ENCODE data around the gene CGRRF1.

CGRRF1 gene

GRCh38 chr14:54550514-54550913 is 40.8 kb downstream of the CGRRF1 start:
- no peak for DNase-seq

DNA sequence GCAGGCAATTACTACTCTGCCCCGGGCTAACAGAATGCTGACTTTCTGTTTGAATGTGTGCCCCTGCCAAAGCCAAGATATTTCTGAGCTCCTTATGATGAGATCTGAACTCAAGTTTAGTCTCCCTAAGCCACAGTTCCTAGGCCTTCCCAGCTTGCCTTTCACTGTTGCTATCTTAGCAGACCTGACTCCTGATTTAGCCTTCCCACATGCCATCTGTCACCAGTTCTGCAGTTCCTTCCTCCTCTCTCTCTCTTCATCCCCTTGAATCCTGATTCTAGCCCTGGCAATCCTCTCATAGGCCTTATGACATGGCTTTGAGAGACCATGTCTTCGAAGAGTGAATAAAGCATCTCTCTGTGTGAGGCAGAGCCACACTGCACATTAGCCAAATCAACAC is 44.7 kb downstream of the CGRRF1 start:
- DNase-seq = no peak

DNA sequence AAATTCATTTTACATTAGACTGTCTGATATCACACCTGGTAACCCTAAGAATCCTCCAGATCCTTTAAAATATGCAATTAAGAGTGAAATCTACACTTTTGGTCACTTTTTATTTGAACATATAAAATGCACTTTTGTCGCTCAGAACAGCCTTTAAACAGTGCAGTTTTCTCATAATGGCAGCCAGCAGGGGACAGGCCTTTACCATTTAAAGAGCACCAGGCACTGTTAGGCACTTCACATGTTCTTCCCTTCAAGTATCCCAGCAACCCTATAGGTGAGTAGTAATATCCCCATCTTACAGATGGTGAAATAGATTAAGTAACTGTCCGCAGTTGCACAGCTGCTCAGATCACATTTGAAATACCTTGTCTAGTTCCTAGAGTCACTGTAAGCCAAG is 45.9 kb downstream of the CGRRF1 start:
- DNase-seq = no peak

DNA sequence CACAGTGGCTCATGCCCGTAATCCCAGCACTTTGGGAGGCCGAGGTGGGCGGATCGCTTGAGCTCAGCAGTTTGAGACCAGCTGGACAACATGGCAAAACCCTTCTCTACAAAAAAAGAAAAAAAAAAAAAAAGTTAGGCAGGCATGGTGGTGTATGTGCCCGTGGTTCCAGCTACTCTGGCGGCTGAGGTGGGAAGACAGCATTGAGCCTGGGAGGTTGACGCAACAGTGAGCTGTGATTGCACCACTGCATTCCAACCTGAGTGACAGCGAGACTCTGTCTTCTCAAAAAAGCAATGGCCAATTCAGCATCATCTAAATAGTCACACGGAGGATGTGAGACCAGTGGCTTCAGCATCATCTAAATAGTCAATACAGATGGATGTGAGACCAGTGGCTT is 46.8 kb downstream of the CGRRF1 start:
- no peak for DNase-seq

- no peak for DNase-seq
Observed at GRCh38 chr14:54562334-54562733, 52.6 kb downstream of the CGRRF1 start.

DNA sequence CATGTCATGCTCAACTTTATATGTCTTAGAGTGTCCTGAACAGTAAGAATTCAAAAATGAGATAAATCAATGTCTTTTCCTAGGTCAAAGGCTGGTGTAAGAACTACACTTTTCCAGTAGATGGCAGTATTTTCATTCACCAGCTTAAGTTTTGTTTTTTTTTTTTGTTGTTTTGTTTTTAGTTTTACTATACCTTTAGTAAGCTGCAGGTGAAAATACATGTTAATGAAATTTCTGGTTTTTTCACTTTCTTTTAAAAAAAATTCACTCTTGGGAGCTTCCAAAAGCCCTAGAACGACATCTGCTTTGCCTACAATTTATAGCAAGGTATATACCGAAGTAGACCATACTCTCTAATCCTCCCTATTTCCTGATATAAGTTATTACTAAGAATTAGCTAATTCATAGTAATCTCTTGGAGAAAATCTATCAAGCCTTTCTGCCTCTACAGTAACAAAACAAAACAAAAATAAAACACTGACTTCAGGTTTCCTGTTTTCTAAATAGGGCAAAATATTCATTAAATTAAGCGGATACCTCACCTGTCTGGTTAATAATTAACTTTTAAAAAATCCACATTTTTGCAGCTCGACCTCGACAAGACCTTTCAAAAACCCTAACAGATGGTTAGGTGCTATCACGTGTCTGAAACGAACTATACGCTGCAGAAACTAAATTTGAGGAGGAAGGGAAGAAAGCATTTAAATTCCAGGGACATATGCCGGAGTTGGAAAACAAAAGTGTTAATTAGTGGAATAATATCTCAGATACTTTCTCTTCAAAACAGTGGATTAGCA is 54.6 kb downstream of the CGRRF1 start:
- no peak for DNase-seq

DNA sequence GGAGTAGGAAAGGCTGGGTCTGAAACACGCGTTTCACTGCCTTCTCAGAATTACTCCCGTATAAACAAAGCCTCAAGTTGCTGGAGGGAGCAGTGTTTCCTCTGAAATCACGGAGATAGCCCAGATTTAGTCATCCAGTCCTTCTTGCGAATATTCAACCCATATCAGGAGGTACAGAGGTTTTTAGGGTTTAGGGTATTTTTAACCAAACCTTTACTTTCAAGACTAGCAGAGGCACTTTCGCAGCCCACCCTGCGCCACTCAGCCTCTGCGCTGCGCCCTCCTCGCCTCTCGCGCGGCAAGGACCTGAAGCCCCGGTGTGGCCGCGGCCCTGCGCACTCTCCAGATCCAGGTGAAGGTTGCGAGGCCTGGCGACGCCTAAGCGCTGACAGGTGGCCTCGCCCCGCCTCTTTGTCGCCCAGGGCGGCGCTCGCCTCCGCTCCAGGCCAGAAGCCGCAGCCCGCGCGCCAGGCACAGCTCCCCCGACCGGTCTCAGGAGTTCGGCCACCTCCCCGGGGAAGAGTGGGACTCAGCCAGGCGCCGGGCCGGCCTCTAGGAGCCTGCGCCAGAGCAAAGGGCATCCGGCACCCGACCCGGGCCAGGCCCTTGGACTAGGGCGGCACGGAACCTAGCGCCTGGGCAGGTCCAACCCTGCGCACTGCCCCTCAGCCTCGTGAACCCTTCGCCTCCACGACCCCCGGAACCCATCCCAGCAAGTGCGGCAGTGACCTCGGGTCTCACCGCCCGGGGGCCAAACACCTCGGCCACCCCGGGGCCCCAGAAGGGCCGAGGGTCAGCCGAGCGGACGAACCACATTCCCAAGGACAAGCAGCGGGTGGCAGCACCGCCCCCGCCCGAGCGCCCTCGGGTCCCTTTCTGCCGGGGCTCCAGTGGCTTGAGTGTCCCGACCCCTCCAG is 55.4 kb downstream of the CGRRF1 start:
- peak; percentile 60 for DNase-seq

DNA sequence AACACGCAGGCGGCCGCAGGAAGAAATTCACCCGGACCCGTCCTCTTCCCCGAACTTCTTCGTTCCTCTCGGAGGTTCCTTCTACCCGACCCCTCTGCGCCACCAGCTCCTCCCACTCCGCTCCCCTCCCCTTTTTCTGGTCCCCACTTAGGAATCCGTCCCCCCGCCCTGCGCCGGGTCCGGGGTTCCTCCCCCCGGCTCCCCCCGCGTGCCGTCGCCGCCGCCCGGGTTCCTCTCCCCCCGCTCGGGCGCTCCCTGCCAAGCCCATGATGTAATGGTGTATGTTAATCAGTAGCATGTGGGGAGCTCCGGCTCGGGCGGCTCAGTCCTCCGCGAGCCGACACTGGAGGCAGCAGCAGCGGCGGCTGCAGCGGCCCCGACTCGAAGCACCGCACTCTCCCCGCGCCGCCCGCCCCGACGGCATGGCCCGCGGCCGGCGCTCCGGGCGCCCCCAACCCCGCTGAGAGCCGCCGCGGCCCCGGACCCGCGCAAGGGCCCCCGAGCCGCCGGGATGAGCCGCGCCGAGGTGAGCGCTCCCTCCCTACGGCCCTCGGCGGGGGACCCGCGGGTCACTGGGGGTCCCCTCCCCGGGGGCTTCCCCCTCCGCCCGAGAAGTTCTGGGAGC is 56.2 kb downstream of the CGRRF1 start:
- peak; percentile 85 for DNase-seq

GRCh38 chr14:54566410-54567223 is 56.9 kb downstream of the CGRRF1 start, which contains the start of gene SAMD4A:
SAMD4A (plus strand) TSS chr14:54567128; CDS start chr14:54567917, 789 bp downstream.
- DNase-seq = peak; percentile 68

GRCh38 chr14:54567224-54567638 is 57.5 kb downstream of the CGRRF1 start:
- peak; percentile 5 for DNase-seq

DNA sequence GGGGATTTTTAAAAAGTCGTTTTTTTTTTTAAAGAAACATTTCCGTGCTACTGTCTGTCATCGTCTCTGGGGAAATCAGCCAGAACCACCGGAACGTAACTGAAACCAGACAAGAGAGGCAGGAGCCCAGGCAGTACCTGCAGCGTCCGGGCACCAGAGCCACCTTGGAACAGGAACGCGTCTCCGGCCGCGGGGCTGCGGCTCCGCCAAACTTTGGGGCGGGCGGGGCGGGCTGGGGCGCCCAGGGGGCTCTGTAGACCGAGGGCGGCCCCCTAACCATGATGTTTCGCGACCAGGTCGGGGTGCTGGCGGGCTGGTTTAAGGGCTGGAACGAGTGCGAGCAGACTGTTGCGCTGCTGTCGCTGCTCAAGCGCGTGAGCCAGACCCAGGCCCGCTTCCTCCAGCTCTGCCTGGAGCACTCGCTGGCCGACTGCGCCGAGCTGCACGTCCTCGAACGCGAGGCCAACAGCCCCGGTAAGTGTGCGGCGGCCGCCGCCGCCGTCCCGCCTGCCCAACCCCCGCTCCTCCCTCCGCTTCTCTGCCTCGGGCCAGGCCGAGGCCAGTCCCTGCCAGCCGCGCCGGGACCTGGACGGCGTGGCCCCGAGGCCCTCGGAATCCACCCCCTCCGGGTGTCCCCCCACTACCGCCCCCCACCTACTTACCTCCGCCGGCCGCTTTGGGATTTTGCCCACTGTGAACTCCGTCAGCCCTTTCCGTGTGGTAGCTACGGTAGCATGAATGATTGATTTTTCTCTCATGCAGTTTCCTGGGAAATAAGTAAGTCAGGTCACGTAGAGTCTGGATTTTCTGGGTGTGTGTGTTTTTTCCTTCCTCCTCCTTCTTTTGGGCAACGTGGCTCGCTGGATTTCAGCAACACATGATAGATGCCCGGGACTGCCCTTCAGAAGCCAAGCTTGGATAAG is 58.2 kb downstream of the CGRRF1 start:
- DNase-seq = peak; percentile 50

- no peak for DNase-seq
Observed at GRCh38 chr14:54568821-54569595, 59.3 kb downstream of the CGRRF1 start.

DNA sequence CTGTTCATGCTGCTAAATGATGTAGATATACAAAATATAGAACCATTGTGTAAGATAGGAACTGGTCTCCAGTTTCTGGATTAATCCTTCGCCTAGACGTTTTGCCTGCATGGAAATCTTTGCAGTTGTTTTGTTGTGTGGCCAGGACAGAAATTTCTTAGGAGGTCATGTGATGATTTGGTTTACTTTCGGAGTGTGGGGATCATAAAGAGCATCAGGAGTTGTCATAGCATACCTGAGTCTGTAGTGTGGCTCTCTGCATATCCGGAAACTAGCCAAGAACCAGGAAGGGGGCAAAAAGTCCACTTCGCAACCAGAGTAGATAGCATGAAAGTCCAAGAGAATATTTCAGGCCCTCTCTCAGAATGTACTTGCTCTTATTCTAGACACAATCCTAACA is 60.3 kb downstream of the CGRRF1 start:
- DNase-seq = no peak

GRCh38 chr14:54570631-54571415 is 61.1 kb downstream of the CGRRF1 start:
- no peak for DNase-seq

GRCh38 chr14:54572316-54572715 is 62.6 kb downstream of the CGRRF1 start:
- no peak for DNase-seq

- DNase-seq = no peak
Observed at GRCh38 chr14:54574528-54574927, 64.8 kb downstream of the CGRRF1 start.

GRCh38 chr14:54577494-54577893 is 67.8 kb downstream of the CGRRF1 start:
- no peak for DNase-seq

DNA sequence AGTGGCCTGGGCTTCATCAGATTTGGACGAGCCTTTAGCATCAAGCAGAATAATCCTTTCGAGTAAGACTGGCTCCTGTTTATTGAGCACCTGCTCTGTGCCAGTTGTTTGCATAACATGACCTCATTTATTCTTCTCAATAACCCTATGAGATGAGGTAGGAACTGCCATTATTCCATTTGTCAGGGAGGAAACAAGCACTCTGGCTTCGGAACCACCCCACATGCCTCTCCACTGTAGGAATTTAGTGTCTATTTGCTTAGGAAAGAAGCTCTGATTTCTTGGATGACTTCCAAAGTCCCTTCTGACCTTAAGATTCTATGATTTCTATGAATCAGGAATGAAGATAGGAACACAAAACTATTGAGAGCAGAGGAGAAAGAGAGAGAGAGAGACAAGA is 68.3 kb downstream of the CGRRF1 start:
- DNase-seq = no peak

DNA sequence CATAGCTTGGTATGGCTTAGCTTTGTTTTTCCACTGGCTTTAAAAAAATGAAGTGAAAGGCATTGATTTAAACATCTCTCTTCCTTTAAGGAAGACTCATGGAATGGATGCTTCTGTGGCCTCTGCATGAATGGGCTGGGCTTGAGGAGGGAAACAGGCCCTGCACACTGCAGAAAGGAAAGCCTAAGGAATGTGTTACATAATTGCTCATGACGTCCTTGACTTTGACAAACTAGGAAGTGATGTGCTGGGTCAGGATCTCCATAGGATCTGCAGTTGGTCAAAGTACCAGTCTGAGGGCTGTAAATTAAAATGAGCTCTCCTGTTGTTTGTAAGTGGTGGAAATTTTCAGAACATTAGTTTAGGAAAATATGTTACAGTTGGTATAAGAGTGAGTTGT is 69.9 kb downstream of the CGRRF1 start:
- DNase-seq = no peak

DNA sequence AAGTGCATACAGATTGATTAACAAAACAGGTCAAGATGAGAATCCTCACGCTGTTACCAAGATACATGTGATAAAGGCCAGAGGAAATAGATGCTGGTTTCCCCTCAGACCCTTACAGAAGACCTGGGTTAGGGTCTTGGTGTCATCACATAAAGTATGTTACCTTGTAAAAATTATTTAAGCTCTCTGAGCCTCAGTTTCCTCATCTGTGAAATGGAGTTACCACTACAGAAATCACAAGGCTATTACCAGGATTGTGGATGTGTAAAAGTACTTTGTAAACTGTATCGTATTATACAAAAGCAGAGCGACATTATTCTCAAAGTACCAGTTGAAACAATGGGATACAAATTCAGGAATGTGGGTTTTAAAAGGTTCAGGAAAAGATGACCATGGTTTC is 71.2 kb downstream of the CGRRF1 start:
- no peak for DNase-seq
